GM12875 (cell line): ENCODE results near the gene IMP4.

Experiments used
- H3K4me3 ChIP-seq: one replicate; pipeline ENCODE4 v1.5.1; 2011; ENCODE audit warnings: low read depth, low read length, control low read depth
- CTCF ChIP-seq: IDR thresholded peaks from 2 replicates; pipeline ENCODE4 v1.5.1; 2011; ENCODE audit warnings: low read depth, mild to moderate bottlenecking, control low read depth, inconsistent platforms, low read length, moderate library complexity, borderline replicate concordance; ENCODE audit not compliant: insufficient read depth

IMP4 gene

GRCh38 chr2:130372833-130373807 is 30.4 kb downstream of the IMP4 start:
- TF ChIP-seq CTCF = no peak
- H3K4me3 ChIP-seq = peak overlapping the region; percentile 93

- no peak for TF ChIP-seq CTCF
- peak overlapping the region; percentile 93 for H3K4me3 ChIP-seq
Observed at GRCh38 chr2:130373808-130374365, 31.2 kb downstream of the IMP4 start.

GRCh38 chr2:130374587-130375290 is 32.0 kb downstream of the IMP4 start:
- no peak overlapping the region for H3K4me3 ChIP-seq
- TF ChIP-seq CTCF = no peak

- no peak for TF ChIP-seq CTCF
- no peak overlapping the region for H3K4me3 ChIP-seq
Observed at GRCh38 chr2:130375291-130376266, 32.9 kb downstream of the IMP4 start.

- TF ChIP-seq CTCF = peak; percentile 42; the same call in 1 of the 2 replicates
- H3K4me3 ChIP-seq = peak overlapping the region; percentile 6
Observed at GRCh38 chr2:130376433-130377293, 34.0 kb downstream of the IMP4 start.

GRCh38 chr2:130377491-130377890 is 34.8 kb downstream of the IMP4 start:
- TF ChIP-seq CTCF = no peak
- H3K4me3 ChIP-seq = no peak overlapping the region
